Transverse colon (tissue), 4 donors: ENCODE results near the gene C11orf97. TPM values are rescaled to one million over a fixed set of nuclear protein-coding genes. Genes with fewer than 3 reads are reported as not detected.

Source experiments
- DNase-seq: peaks from one replicate; pipeline ENCODE4 v3.0.0-alpha.2; 2019
- H3K27ac ChIP-seq, 4 donors: fragments of 200-600 bp; sonication (generic); 2 replicates each; pipeline ENCODE4 v1.5.1; 2016 to 2018; ENCODE audit warnings: inconsistent platforms in 4 of 4
- H3K27me3 ChIP-seq: fragments of 200-600 bp; sonication (generic); 2 replicates; pipeline ENCODE4 v1.5.1; 2017; ENCODE audit warnings: inconsistent platforms
- H3K36me3 ChIP-seq, 4 donors: fragments of 200-600 bp; sonication (generic); 2 replicates each; pipeline ENCODE4 v1.5.1; 2017 to 2019; ENCODE audit warnings: inconsistent platforms in 4 of 4
- H3K4me1 ChIP-seq, 4 donors: fragments of 200-600 bp; sonication (generic); 2 replicates each; pipeline ENCODE4 v1.5.1; 2017 to 2020; ENCODE audit warnings: inconsistent platforms in 4 of 4
- H3K4me3 ChIP-seq, 4 donors: fragments of 200-600 bp; sonication (generic); 1 replicate in 1 of 4; 2 replicates in 3 of 4; pipeline versions ENCODE4 v1.5.1 to v1.6.1; 2017 to 2019; ENCODE audit warnings: inconsistent platforms in 4 of 4
- H3K9me3 ChIP-seq, 2 donors: fragments of 200-600 bp; sonication (generic); 2 replicates each; pipeline ENCODE4 v1.5.1; 2017 to 2019; ENCODE audit warnings: inconsistent platforms in 2 of 2
- EP300 ChIP-seq: sonication (generic); formaldehyde crosslinking; IDR thresholded peaks from one replicate; pipeline ENCODE4 v1.6.1; 2017; ENCODE audit warnings: antibody characterized with exemption, low read depth
- POLR2A ChIP-seq: fragments of 450-650 bp; IDR thresholded peaks from one replicate; pipeline ENCODE4 v1.6.1; 2016; ENCODE audit warnings: antibody characterized with exemption, mild to moderate bottlenecking, moderate library complexity
- POLR2AphosphoS5 ChIP-seq, 3 donors: sonication (generic); formaldehyde crosslinking; IDR thresholded peaks; one replicate each; pipeline ENCODE4 v1.6.1; 2016; ENCODE audit warnings: antibody characterized with exemption in 3 of 3
- WGBS, 2 donors: methylation state at CpG; one replicate each; pipeline ENCODE4 v1.1.5; 2018; ENCODE audit warnings: low coverage in 1 of 2; 5-methylcytosine and 5-hydroxymethylcytosine counted together
- in situ Hi-C, 4 donors: fragments of 200-750 bp; cut with MboI; loops; one replicate each; pipeline versions ENCODE4 v1.15.0 to v1.15.1; 2017; ENCODE audit warnings: low sequenced_read_pairs in 3 of 4, low pct_ligation_motif_present in 1 of 4, low pct_unique_long_range_greater_than_20kb in 1 of 4
- intact Hi-C: fragments of 100-400 bp; cut with DNase I; formaldehyde crosslinking; loops from one replicate; pipeline ENCODE4 v1.15.1; 2023; ENCODE audit warnings: low total_unique reads
- total RNA-seq, 4 donors: library from RNA; depleted of rRNA; stranded (reverse); fragments of >200 nt; gene quantifications; one replicate each; pipeline ENCODE4 v1.1.0, GENCODE V29; 2016
- TF ChIP-seq, protein P1 (sequence below), 5 experiments: fragments of 200-600 bp in 3 of 5; fragments of 450-650 bp in 2 of 5; sonication (generic) in 3 of 5; IDR thresholded peaks; 1 replicate in 2 of 5; 2 replicates in 3 of 5; pipeline ENCODE4 v1.5.1; 2016 to 2017; ENCODE audit warnings: antibody characterized with exemption in 5 of 5, inconsistent platforms in 3 of 5, mild to moderate bottlenecking in 2 of 5, moderate library complexity in 1 of 5

Gene C11orf97
- total RNA-seq, 4 donors from 2014 or later: not detected

DNA sequence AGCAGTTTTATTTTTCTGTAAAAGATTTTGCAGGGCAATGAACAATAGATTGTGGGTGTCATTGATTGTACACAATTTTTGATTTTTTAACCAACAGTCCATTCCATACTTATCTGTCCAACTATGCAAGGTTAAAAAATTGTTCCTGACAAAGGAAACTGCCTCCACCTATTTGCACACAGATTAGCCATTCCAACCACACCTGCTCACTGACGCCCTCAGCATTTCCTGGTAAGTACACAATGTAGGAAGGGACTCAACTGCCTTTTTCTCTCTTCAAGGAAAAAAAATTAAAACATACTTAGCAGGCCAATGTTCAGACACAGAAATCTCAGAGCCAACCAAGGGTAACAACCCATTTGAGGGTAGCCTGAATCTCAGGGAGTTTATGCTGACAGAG is 27.2 kb downstream of the C11orf97 start:
- peak; percentile 66 for DNase-seq
- H3K36me3 ChIP-seq: no peaks in the 10 kb centered on the region
- H3K27me3 ChIP-seq: no peaks in the 10 kb centered on the region
- no peak overlapping the region for H3K4me3 ChIP-seq
- 33 to 38% methylated on average over 1 of the region's 1 CpG for WGBS, 2 donors
- peak in 1 of 3 donors; percentile 53 for TF ChIP-seq POLR2AphosphoS5 (IDR thresholded peaks at IDR 0.05)
- TF ChIP-seq, protein P1, sequence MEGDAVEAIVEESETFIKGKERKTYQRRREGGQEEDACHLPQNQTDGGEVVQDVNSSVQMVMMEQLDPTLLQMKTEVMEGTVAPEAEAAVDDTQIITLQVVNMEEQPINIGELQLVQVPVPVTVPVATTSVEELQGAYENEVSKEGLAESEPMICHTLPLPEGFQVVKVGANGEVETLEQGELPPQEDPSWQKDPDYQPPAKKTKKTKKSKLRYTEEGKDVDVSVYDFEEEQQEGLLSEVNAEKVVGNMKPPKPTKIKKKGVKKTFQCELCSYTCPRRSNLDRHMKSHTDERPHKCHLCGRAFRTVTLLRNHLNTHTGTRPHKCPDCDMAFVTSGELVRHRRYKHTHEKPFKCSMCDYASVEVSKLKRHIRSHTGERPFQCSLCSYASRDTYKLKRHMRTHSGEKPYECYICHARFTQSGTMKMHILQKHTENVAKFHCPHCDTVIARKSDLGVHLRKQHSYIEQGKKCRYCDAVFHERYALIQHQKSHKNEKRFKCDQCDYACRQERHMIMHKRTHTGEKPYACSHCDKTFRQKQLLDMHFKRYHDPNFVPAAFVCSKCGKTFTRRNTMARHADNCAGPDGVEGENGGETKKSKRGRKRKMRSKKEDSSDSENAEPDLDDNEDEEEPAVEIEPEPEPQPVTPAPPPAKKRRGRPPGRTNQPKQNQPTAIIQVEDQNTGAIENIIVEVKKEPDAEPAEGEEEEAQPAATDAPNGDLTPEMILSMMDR (IDR thresholded peaks at IDR 0.05): no peak
- peaks cover 0 to 73% (median 39%) of the 10 kb centered on the region in 4 donors for H3K4me1 ChIP-seq
- peak overlapping the region; percentile 70 to 85 (median 80) for H3K27ac ChIP-seq
- intact Hi-C loops: no loop called here
- no peaks in the 10 kb centered on the region for H3K9me3 ChIP-seq
- in situ Hi-C loops: no loop called here

DNA sequence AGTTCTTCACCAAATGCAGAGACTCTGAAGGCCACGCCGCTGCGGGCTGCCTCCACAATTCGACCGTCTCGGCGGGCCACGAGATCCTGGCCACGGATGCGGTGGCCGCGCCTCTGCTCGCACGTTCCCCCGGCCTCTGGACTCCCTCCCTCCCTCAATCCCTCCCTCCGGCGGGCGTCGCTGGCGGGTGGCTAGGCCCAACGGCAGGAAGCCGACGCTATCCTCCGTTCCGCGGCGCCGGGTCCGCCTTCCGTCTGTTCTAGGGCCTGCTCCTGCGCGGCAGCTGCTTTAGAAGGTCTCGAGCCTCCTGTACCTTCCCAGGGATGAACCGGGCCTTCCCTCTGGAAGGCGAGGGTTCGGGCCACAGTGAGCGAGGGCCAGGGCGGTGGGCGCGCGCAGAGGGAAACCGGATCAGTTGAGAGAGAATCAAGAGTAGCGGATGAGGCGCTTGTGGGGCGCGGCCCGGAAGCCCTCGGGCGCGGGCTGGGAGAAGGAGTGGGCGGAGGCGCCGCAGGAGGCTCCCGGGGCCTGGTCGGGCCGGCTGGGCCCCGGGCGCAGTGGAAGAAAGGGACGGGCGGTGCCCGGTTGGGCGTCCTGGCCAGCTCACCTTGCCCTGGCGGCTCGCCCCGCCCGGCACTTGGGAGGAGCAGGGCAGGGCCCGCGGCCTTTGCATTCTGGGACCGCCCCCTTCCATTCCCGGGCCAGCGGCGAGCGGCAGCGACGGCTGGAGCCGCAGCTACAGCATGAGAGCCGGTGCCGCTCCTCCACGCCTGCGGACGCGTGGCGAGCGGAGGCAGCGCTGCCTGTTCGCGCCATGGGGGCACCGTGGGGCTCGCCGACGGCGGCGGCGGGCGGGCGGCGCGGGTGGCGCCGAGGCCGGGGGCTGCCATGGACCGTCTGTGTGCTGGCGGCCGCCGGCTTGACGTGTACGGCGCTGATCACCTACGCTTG is 31.7 kb downstream of the C11orf97 start, which contains the start of gene FUT4:
Gene FUT4 (plus strand): TSS at position 227 of the 951 bp plus-strand sequence. CDS start 213 bp downstream, at position 440.
- WGBS, 2 donors: 1% methylated on average over 69 of the region's 109 CpGs; no CpG with 5 or more reads in 1 of the 2 donors
- no peaks in the 10 kb centered on the region for H3K27me3 ChIP-seq
- H3K4me1 ChIP-seq: peaks cover 0 to 82% (median 51%) of the 10 kb centered on the region in 4 donors
- no peaks in the 10 kb centered on the region for H3K36me3 ChIP-seq
- intact Hi-C loops (no loop called here), in situ Hi-C loops (no loop called here)
- peak; percentile 95 for DNase-seq
- TF ChIP-seq EP300 (no peak), POLR2AphosphoS5 (IDR thresholded peaks at IDR 0.05) (peak; percentile 75 to 94 (median 91)), POLR2A (peak; percentile 89)
- TF ChIP-seq, protein P1 (IDR thresholded peaks at IDR 0.05): peak in 1 of 5 experiments; percentile 24
- no peaks in the 10 kb centered on the region for H3K9me3 ChIP-seq
- peak within 1 kb of the TSS; percentile 61 to 87 (median 76) for H3K4me3 ChIP-seq
- H3K27ac ChIP-seq: peak within 1 kb of the TSS; percentile 96 to 97 (median 97)

DNA sequence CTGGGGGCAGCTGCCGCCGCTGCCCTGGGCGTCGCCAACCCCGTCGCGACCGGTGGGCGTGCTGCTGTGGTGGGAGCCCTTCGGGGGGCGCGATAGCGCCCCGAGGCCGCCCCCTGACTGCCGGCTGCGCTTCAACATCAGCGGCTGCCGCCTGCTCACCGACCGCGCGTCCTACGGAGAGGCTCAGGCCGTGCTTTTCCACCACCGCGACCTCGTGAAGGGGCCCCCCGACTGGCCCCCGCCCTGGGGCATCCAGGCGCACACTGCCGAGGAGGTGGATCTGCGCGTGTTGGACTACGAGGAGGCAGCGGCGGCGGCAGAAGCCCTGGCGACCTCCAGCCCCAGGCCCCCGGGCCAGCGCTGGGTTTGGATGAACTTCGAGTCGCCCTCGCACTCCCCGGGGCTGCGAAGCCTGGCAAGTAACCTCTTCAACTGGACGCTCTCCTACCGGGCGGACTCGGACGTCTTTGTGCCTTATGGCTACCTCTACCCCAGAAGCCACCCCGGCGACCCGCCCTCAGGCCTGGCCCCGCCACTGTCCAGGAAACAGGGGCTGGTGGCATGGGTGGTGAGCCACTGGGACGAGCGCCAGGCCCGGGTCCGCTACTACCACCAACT is 32.5 kb downstream of the C11orf97 start:
- Histone ChIP-seq H3K4me3 (peak overlapping the region; percentile 61 to 87 (median 76)), H3K4me1 (peaks cover 3 to 87% (median 54%) of the 10 kb centered on the region in 4 donors), H3K27me3 (no peaks in the 10 kb centered on the region), H3K27ac (peak overlapping the region; percentile 96 to 97 (median 97)), H3K9me3 (no peaks in the 10 kb centered on the region), H3K36me3 (no peaks in the 10 kb centered on the region)
- intact Hi-C loops (no loop called here), in situ Hi-C loops (no loop called here)
- TF ChIP-seq POLR2AphosphoS5 (IDR thresholded peaks at IDR 0.05) (no peak), POLR2A (no peak), EP300 (no peak)
- TF ChIP-seq, protein P1 (IDR thresholded peaks at IDR 0.05): no peak
- 26% methylated on average over 6 of the region's 59 CpGs; no CpG with 5 or more reads in 1 of the 2 donors for WGBS, 2 donors
- DNase-seq: peak; percentile 50
